ENCODE measurements around the gene B4GALT1. TPM values are rescaled to one million over a fixed set of nuclear protein-coding genes. Genes with fewer than 3 reads are reported as not detected.

The B4GALT1 gene
- total RNA-seq, 1 experiment from 2014 or later = 121 TPM

GRCh38 chr9:33105504-33105903 is 61.6 kb downstream of the B4GALT1 start:
- peaks cover 58% of the 10 kb centered on the region for H3K36me3 Mint-ChIP-seq (ENCODE audit: insufficient read depth, unreplicated experiment)
- H3K4me3 Mint-ChIP-seq (ENCODE audit: unreplicated experiment) = no peak overlapping the region
- H3K27me3 Mint-ChIP-seq (ENCODE audit: insufficient read depth, unreplicated experiment) = no peaks in the 10 kb centered on the region
- no peak for TF ChIP-seq CTCF (IDR thresholded peaks at IDR 0.05; ENCODE audit: insufficient read depth in 1 of 2, low read depth in 1 of 2, low read length in 1 of 2, severe bottlenecking in 1 of 2, unreplicated experiment in 1 of 2)
- no peak overlapping the region for H3K4me3 ChIP-seq (ENCODE audit: low read depth, low read length)
- H3K9me3 Mint-ChIP-seq (ENCODE audit: unreplicated experiment) = no peaks in the 10 kb centered on the region
- H3K27ac Mint-ChIP-seq (ENCODE audit: unreplicated experiment) = no peak overlapping the region
- no peak for DNase-seq
- BruUV-seq (replicated peaks) = no TSS peak
- ChIA-PET POLR2A (no interaction called here), CTCF (no interaction called here)
- H3K36me3 ChIP-seq (ENCODE audit: control insufficient read depth, insufficient read depth, low read length) = no peaks in the 10 kb centered on the region
- no peaks in the 10 kb centered on the region for H3K27me3 ChIP-seq (replicated peaks; ENCODE audit: control insufficient read depth, insufficient read depth, low read length)
- H3K9me3 ChIP-seq = no peaks in the 10 kb centered on the region
- peaks cover 13% of the 10 kb centered on the region for H3K4me1 Mint-ChIP-seq (ENCODE audit: low read depth, unreplicated experiment)
- peaks cover 7% of the 10 kb centered on the region; the same call in 1 of the 2 replicates for H3K4me1 ChIP-seq
- intact Hi-C loops (cut with micrococcal nuclease; ENCODE audit: unreplicated experiment) = no loop called here

GRCh38 chr9:33104401-33104800 is 62.7 kb downstream of the B4GALT1 start:
- Mint-ChIP-seq H3K4me1 (ENCODE audit: low read depth, unreplicated experiment) (peaks cover 13% of the 10 kb centered on the region), H3K27me3 (ENCODE audit: insufficient read depth, unreplicated experiment) (no peaks in the 10 kb centered on the region), H3K36me3 (ENCODE audit: insufficient read depth, unreplicated experiment) (peaks cover 55% of the 10 kb centered on the region), H3K9me3 (ENCODE audit: unreplicated experiment) (no peaks in the 10 kb centered on the region), H3K27ac (ENCODE audit: unreplicated experiment) (no peak overlapping the region), H3K4me3 (ENCODE audit: unreplicated experiment) (no peak overlapping the region)
- no peak overlapping the region for H3K4me3 ChIP-seq (ENCODE audit: low read depth, low read length)
- peaks cover 7% of the 10 kb centered on the region; the same call in 1 of the 2 replicates for H3K4me1 ChIP-seq
- no peaks in the 10 kb centered on the region for H3K36me3 ChIP-seq (ENCODE audit: control insufficient read depth, insufficient read depth, low read length)
- CTCF ChIA-PET = no interaction called here
- DNase-seq = no peak
- no TSS peak for BruUV-seq (replicated peaks)
- intact Hi-C loops (cut with micrococcal nuclease; ENCODE audit: unreplicated experiment) = no loop called here
- no peaks in the 10 kb centered on the region for H3K9me3 ChIP-seq
- no peaks in the 10 kb centered on the region for H3K27me3 ChIP-seq (replicated peaks; ENCODE audit: control insufficient read depth, insufficient read depth, low read length)
- POLR2A ChIA-PET = no interaction called here
- no peak for TF ChIP-seq CTCF (IDR thresholded peaks at IDR 0.05; ENCODE audit: insufficient read depth in 1 of 2, low read depth in 1 of 2, low read length in 1 of 2, severe bottlenecking in 1 of 2, unreplicated experiment in 1 of 2)

GRCh38 chr9:33103501-33104281 is 63.4 kb downstream of the B4GALT1 start:
- Mint-ChIP-seq H3K4me3 (ENCODE audit: unreplicated experiment) (no peak overlapping the region), H3K27ac (ENCODE audit: unreplicated experiment) (no peak overlapping the region), H3K27me3 (ENCODE audit: insufficient read depth, unreplicated experiment) (no peaks in the 10 kb centered on the region), H3K9me3 (ENCODE audit: unreplicated experiment) (no peaks in the 10 kb centered on the region), H3K36me3 (ENCODE audit: insufficient read depth, unreplicated experiment) (peaks cover 48% of the 10 kb centered on the region), H3K4me1 (ENCODE audit: low read depth, unreplicated experiment) (peaks cover 13% of the 10 kb centered on the region)
- POLR2A ChIA-PET = no interaction called here
- no peak for TF ChIP-seq CTCF (IDR thresholded peaks at IDR 0.05; ENCODE audit: insufficient read depth in 1 of 2, low read depth in 1 of 2, low read length in 1 of 2, severe bottlenecking in 1 of 2, unreplicated experiment in 1 of 2)
- no peak for DNase-seq
- no peaks in the 10 kb centered on the region for H3K27me3 ChIP-seq (replicated peaks; ENCODE audit: control insufficient read depth, insufficient read depth, low read length)
- intact Hi-C loops (cut with micrococcal nuclease; ENCODE audit: unreplicated experiment) = no loop called here
- BruUV-seq (replicated peaks) = no TSS peak
- CTCF ChIA-PET = no interaction called here
- no peak overlapping the region for H3K4me3 ChIP-seq (ENCODE audit: low read depth, low read length)
- H3K36me3 ChIP-seq (ENCODE audit: control insufficient read depth, insufficient read depth, low read length) = no peaks in the 10 kb centered on the region
- peaks cover 7% of the 10 kb centered on the region; the same call in 1 of the 2 replicates for H3K4me1 ChIP-seq
- H3K9me3 ChIP-seq = no peaks in the 10 kb centered on the region

Data from Caco-2 (cell line).